Omental fat pad (tissue), 4 donors: ENCODE measurements around the gene NT5DC1. TPM values are rescaled to one million over a fixed set of nuclear protein-coding genes. Genes with fewer than 3 reads are reported as not detected.

Experiments used
- ATAC-seq: fragments of 150-250 bp; one replicate; pipeline ENCODE4 v1.9.1; 2016; ENCODE audit warnings: mild to moderate bottlenecking, moderate library complexity; ENCODE audit not compliant: low FRiP score
- DNase-seq: peaks from one replicate; pipeline ENCODE4 v3.0.0-alpha.2; 2019; ENCODE audit warnings: low spot score
- CTCF ChIP-seq, 3 donors: fragments of 450-650 bp; IDR thresholded peaks; one replicate each; pipeline ENCODE4 v1.5.1; 2016 to 2017; ENCODE audit warnings: antibody characterized with exemption in 3 of 3, mild to moderate bottlenecking in 3 of 3, moderate library complexity in 2 of 3
- total RNA-seq, 4 donors: library from RNA; depleted of rRNA; stranded (reverse); fragments of >200 nt; gene quantifications; one replicate each; pipeline ENCODE4 v1.1.0, GENCODE V29; 2016

NT5DC1 gene
- total RNA-seq, 4 donors from 2014 or later, result 6.1 to 8.7 (median 8.2) TPM

- DNase-seq (no peak), ATAC-seq (no peak)
- TF ChIP-seq CTCF (IDR thresholded peaks at IDR 0.05), result no peak
Observed at GRCh38 chr6:116136933-116137340, 36.3 kb downstream of the NT5DC1 start.

GRCh38 chr6:116139917-116140316 is 39.3 kb downstream of the NT5DC1 start:
- ATAC-seq, result no peak
- TF ChIP-seq CTCF (IDR thresholded peaks at IDR 0.05), result no peak
- no peak for DNase-seq

GRCh38 chr6:116144605-116145004 is 44.0 kb downstream of the NT5DC1 start:
- ATAC-seq (no peak), DNase-seq (no peak)
- TF ChIP-seq CTCF (IDR thresholded peaks at IDR 0.05), result no peak

GRCh38 chr6:116145803-116146675 is 45.4 kb downstream of the NT5DC1 start:
- no peak for TF ChIP-seq CTCF (IDR thresholded peaks at IDR 0.05)
- ATAC-seq (no peak), DNase-seq (no peak)

- no peak for ATAC-seq
Observed at GRCh38 chr6:116152620-116153019, 52.0 kb downstream of the NT5DC1 start.

GRCh38 chr6:116154887-116155286 is 54.2 kb downstream of the NT5DC1 start:
- no peak for DNase-seq
- TF ChIP-seq CTCF (IDR thresholded peaks at IDR 0.05), result no peak
- no peak for ATAC-seq

More at GRCh38 chr6:116152620-116153019, 52.0 kb downstream of the NT5DC1 start:
- no peak for DNase-seq
- no peak for TF ChIP-seq CTCF (IDR thresholded peaks at IDR 0.05)
